ENCODE measurements around the gene GNL2. TPM values are rescaled to one million over a fixed set of nuclear protein-coding genes. Genes with fewer than 3 reads are reported as not detected.
"Not testable (repeated sequence)": the region's sequence is repeated elsewhere in the genome, so short reads cannot be mapped to it uniquely, and the experiment has no call there.

The GNL2 gene
- total and polyA plus RNA-seq, 2 donors (not counting 1 experiment from before 2014, with no cell fraction given): 15.7 to 44.0 TPM

- Histone ChIP-seq H3K4me2 (replicated peaks; ENCODE audit: low read depth, low read length, poor library complexity, severe bottlenecking) (no peak overlapping the region), H3K9ac (ENCODE audit: low read length) (no peak overlapping the region), H2AFZ (ENCODE audit: insufficient read depth, low read depth, low read length, poor library complexity, severe bottlenecking) (no peak overlapping the region), H3K27me3 (replicated peaks in 1 of 4; ENCODE audit: control extremely low read depth in 1 of 4, control insufficient read depth in 3 of 4, insufficient read depth in 4 of 4, low read length in 3 of 4) (no peaks in the 10 kb centered on the region), H3K9me3 (ENCODE audit: control extremely low read depth in 1 of 3, control insufficient read depth in 2 of 3, insufficient read depth in 1 of 3, low read length in 2 of 3) (no peaks in the 10 kb centered on the region), H3K4me3 (ENCODE audit: control extremely low read depth in 1 of 5, extremely low read depth in 1 of 5, insufficient read depth in 1 of 5, low read depth in 2 of 5, low read length in 4 of 5) (no peak overlapping the region), H3K27ac (ENCODE audit: low read length in 2 of 2) (no peak overlapping the region), H3K4me1 (ENCODE audit: control insufficient read depth in 2 of 2, insufficient read depth in 2 of 2, low read length in 2 of 2) (no peaks in the 10 kb centered on the region), H3K79me2 (ENCODE audit: control insufficient read depth, insufficient read depth, low read length) (peaks cover 29% of the 10 kb centered on the region), H4K20me1 (ENCODE audit: control insufficient read depth, insufficient read depth, low read length, poor library complexity, severe bottlenecking) (peaks cover 9% of the 10 kb centered on the region), H3K36me3 (replicated peaks in 1 of 2; ENCODE audit: control extremely low read depth in 1 of 2, control insufficient read depth in 1 of 2, extremely low read depth in 1 of 2, insufficient read depth in 2 of 2, low read length in 1 of 2) (peaks cover 7 to 67% of the 10 kb centered on the region in 2 experiments)
- ATAC-seq (ENCODE audit: low read depth) (no peak), DNase-seq (no peak)
- Mint-ChIP-seq H3K9me3 (ENCODE audit: insufficient read depth) (no peaks in the 10 kb centered on the region), H3K27me3 (no peaks in the 10 kb centered on the region), H3K4me3 (no peak overlapping the region), H3K4me1 (no peaks in the 10 kb centered on the region), H3K27ac (no peak overlapping the region)
- CTCF ChIA-PET: no interaction called here
- 99% methylated on average over 30 of the region's 30 CpGs for WGBS (ENCODE audit: insufficient coverage)
- POLR2A ChIA-PET: no interaction called here
- intact Hi-C loops (cut with micrococcal nuclease): no loop called here
- TF ChIP-seq EZH2 (IDR thresholded peaks at IDR 0.05; ENCODE audit: borderline replicate concordance, insufficient read depth, low read depth, low read length, poor library complexity, severe bottlenecking): no peak
- no peak for TF ChIP-seq CTCF (IDR thresholded peaks at IDR 0.05)
Measured at GRCh38 chr1:37540036-37540785, 55.5 kb downstream of the GNL2 start.

GRCh38 chr1:37539154-37539553, 56.6 kb downstream of the GNL2 start:
- POLR2A ChIA-PET: interaction anchor here (0.6 kb wide), 1 partner anchor 1489 kb away, joined by 3 read pairs; no protein-coding TSS in a partner anchor
- intact Hi-C loops (cut with micrococcal nuclease); H3K27ac Mint-ChIP-seq; H3K9ac ChIP-seq (ENCODE audit: low read length); H3K27ac ChIP-seq (ENCODE audit: low read length in 2 of 2); DNase-seq; H3K27me3 ChIP-seq (replicated peaks in 1 of 4; ENCODE audit: control extremely low read depth in 1 of 4, control insufficient read depth in 3 of 4, insufficient read depth in 4 of 4, low read length in 3 of 4); H3K4me3 Mint-ChIP-seq; H3K4me1 ChIP-seq (ENCODE audit: control insufficient read depth in 2 of 2, insufficient read depth in 2 of 2, low read length in 2 of 2); H2AFZ ChIP-seq (ENCODE audit: insufficient read depth, low read depth, low read length, poor library complexity, severe bottlenecking); ATAC-seq (ENCODE audit: low read depth); H3K9me3 Mint-ChIP-seq (ENCODE audit: insufficient read depth); CTCF ChIA-PET; H3K4me2 ChIP-seq (replicated peaks; ENCODE audit: low read depth, low read length, poor library complexity, severe bottlenecking); H4K20me1 ChIP-seq (ENCODE audit: control insufficient read depth, insufficient read depth, low read length, poor library complexity, severe bottlenecking); H3K4me3 ChIP-seq (ENCODE audit: control extremely low read depth in 1 of 5, extremely low read depth in 1 of 5, insufficient read depth in 1 of 5, low read depth in 2 of 5, low read length in 4 of 5); H3K4me1 Mint-ChIP-seq; H3K27me3 Mint-ChIP-seq; H3K9me3 ChIP-seq (ENCODE audit: control extremely low read depth in 1 of 3, control insufficient read depth in 2 of 3, insufficient read depth in 1 of 3, low read length in 2 of 3): not testable (repeated sequence)
- WGBS (ENCODE audit: insufficient coverage): 97% methylated on average over 8 of the region's 10 CpGs
- Histone ChIP-seq H3K36me3 (replicated peaks in 1 of 2; ENCODE audit: control extremely low read depth in 1 of 2, control insufficient read depth in 1 of 2, extremely low read depth in 1 of 2, insufficient read depth in 2 of 2, low read length in 1 of 2) (peaks cover 5 to 62% of the 10 kb centered on the region in 2 experiments), H3K79me2 (ENCODE audit: control insufficient read depth, insufficient read depth, low read length) (peaks cover 33% of the 10 kb centered on the region)
